Posterior vena cava (tissue), 2 donors: ENCODE measurements around the gene NME5. TPM values are rescaled to one million over a fixed set of nuclear protein-coding genes. Genes with fewer than 3 reads are reported as not detected.
"Not testable (repeated sequence)": the region's sequence is repeated elsewhere in the genome, so short reads cannot be mapped to it uniquely, and the experiment has no call there.

Source experiments
- DNase-seq: peaks from one replicate; pipeline ENCODE4 v3.0.0-alpha.2; 2020; ENCODE audit warnings: low spot score
- intact Hi-C, 2 donors: fragments of 100-400 bp; cut with DNase I; formaldehyde crosslinking; loops; one replicate each; pipeline versions ENCODE4 v1.14.1 to v1.14.2; 2022 to 2023
- long read RNA-seq, 2 donors: library from polyadenylated mRNA; unstranded; transcript quantifications; one replicate each; pipeline ENCODE4 v2.0.0, GENCODE V29; 2020 to 2021
- total RNA-seq, 2 donors: library from RNA; stranded (reverse); fragmentation: NEBNext Ultra II Directional; extraction: Animal tissue kit (Norgen Biotek cat#: 25700); gene quantifications; one replicate each; pipeline ENCODE4 v1.2.1, GENCODE V29; 2021
- donor health status: DM: yes; HTN: yes; CAD: no.
- donor health status: DM: yes; HTN: yes; CAD: no.

Gene NME5
- total RNA-seq, result 1 to 10 TPM; 1.5 to 2.3 TPM
- long read RNA-seq, donor 1, result 0 reads
- long read RNA-seq, donor 2, partial matches to known transcripts, result 0 of 1 reads
- long read RNA-seq, donor 2, other reads (novel, unspliced or antisense), result 0 of 1 reads

- intact Hi-C loops, result loop anchor here in 1 of 2 donors (10.0 kb wide), 2 partner anchors 104 to 514 kb away; partner anchors contain the start of gene FAM13B
- DNase-seq, result peak; percentile 88
Observed at GRCh38 chr5:138138949-138139780, at the start of gene NME5. NME5 (minus strand) TSS chr5:138139428; CDS start chr5:138138780, 648 bp downstream.

DNA sequence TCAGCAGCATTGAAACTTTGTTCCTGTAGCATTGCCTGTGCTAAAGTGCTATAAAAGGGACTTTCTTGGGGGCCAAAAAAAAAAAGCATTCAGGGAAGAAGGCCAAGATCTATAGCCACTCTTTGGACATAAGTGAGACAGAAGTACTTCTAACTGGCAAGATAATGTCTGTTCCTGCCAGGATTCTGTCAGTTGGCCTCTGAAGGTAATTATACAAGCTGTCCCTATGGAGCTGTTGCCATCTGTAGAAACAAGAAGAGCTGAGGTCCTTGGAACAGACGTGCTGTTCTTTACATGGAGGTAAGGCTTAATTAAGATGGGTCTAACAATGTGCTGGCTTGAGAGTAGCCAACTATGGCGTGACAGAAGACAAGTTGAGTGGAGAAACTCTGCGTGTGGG lies 49.4 kb upstream of the NME5 start:
- no peak for DNase-seq
- intact Hi-C loops, result no loop called here

DNA sequence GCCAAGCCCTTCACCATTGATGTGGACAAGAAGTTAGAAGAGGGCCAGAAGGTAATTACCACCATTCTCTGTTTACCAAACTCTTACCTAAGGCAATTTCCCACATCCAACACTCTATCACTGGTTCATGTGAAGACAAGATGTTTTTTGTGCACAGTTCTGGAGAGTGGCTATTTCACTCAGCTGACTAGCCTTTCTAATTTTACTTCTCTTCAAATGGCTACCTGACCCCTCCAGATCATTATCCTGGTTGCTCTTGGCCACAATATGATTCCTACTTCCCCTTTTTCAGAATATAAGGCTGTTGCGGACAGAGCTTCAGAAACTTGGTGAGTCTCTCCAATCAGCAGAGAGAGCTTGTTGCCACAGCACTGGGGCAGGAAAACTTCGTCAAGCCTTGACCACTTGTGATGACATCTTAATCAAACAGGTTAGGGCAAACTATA lies 46.8 kb upstream of the NME5 start:
- no peak for DNase-seq
- intact Hi-C loops, result no loop called here

DNA sequence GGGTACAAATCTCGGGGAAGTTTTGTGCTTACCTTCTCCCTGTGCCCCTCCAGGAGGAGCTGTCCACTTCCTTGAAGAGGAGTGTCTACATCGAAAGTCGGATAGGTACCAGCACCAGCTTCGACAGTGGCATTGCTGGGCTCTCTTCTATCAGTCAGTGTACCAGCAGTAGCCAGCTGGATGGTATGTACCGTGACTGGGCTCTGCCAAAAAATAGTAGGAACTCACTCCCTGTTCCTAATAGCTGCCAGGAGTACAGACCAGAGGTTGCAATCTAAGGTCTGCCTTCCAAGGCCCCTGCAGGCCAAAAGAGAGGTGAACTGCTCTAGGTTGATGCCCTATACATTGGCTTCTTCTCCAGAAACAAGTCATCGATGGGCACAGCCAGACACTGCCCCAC lies 43.6 kb upstream of the NME5 start:
- intact Hi-C loops, result no loop called here
- DNase-seq, result no peak

- intact Hi-C loops, result no loop called here
- DNase-seq, result no peak
Observed at GRCh38 chr5:138180841-138181240, 41.6 kb upstream of the NME5 start.

DNA sequence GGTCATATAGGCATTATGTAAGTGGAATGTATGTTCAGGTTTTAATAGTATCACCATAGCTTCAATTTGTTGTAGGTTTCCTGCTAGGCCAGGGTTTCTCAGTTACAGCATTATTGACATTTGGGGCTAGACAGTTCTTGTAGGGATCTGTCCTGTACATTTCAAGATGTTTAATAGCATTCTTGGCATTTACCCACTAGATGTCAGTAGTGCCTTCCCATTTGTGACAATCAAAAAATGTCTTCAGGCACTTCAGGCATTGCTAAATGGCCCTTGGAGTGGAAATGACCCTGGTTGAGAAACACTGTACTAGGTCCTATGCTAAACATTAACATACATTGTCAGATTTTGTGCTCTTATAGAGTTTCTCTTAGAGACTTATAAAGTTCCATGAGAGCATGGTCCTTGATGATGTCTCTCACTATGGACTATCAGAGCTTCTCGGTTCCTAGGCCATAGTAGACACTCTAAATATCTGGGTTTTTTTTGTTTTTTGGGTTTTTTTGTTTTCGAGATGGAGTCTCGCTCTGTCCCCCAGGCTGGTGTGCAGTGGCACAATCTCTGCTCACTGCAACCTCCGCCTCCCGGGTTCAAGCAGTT lies 41.1 kb upstream of the NME5 start:
- intact Hi-C loops, result no loop called here
- DNase-seq, result no peak

GRCh38 chr5:138179277-138179857 lies 40.1 kb upstream of the NME5 start:
- intact Hi-C loops, result no loop called here

DNA sequence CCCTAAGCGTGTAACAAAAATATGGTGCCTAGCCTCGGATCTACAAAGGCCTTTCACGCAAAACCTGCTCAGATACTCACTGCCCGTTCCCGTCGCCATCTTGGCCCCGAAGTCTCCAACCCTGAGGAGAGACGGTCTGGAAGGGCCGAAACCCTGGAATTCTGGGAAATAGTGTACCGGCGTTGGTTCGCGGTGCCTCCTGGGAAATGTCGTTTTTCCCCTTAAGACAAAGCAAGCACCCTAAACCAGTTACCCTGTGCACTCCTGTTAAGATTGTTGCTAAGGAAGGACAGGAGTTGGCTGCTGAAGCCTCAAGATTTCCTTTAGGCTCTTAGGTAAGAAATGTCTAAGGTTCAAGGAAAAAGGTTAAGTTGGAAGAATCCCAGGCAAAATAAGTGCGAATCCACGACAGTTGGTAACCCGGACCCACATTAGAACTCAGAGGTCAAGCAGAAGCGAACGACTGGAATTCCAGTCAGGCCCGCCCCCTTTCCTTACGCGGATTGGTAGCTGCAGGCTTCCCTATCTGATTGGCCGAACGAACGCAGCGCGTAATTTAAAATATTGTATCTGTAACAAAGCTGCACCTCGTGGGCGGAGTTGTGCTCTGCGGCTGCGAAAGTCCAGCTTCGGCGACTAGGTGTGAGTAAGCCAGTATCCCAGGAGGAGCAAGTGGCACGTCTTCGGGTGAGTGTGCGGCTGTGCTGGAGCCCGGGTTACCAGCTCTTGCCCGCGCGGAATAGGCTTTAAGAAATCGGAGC lies 39.5 kb upstream of the NME5 start, which contains the start of the genes BRD8 and KIF20A:
Gene BRD8, minus strand, starts transcription at position 115 of the 761 bp plus-strand sequence. Its CDS starts 16 bp downstream, at position 99.
Gene KIF20A, plus strand, starts transcription at position 597 of the 761 bp plus-strand sequence. CDS start 569 bp downstream, outside the sequence.
- intact Hi-C loops, result no loop called here

More at GRCh38 chr5:138179277-138179857, 40.1 kb upstream of the NME5 start:
- DNase-seq, result no peak

DNA sequence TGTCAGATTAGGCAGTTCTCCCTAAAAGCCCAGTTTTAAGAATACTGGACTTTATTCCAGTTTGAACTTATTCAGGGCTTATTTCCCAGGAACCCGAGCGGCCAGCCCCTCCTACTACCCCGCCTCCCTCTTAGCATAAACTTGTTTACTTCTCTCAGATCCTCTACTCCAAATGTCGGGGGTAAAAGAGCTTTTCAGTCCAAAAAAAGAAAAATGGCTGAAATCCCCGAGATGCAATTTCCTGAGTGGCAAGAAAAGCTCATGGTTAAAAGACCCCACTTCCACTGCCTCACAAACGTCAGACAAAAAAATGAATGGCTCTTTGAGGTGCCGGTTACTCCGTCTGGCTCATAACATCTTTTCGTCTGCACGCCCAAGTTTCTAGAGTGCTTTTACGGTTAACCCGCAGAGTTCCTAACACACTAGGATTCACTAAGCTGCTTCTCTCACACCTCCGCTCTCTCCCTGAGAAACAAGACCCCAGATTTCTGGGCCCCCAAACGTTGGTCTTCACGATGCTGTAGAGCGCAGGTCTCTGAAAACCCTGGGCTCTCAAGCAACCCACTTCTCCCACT lies 38.8 kb upstream of the NME5 start:
- intact Hi-C loops, result no loop called here
- DNase-seq, result no peak

More for the DNA sequence above, 39.5 kb upstream of the NME5 start, which contains the start of the genes BRD8 and KIF20A:
- DNase-seq, result peak; percentile 98

GRCh38 chr5:138170299-138170698 lies 31.1 kb upstream of the NME5 start:
- intact Hi-C loops, result no loop called here
- DNase-seq, result no peak

GRCh38 chr5:138169124-138169523 lies 29.9 kb upstream of the NME5 start:
- intact Hi-C loops, result no loop called here
- DNase-seq, result no peak

- intact Hi-C loops, result no loop called here
Observed at GRCh38 chr5:138163721-138164120, 24.5 kb upstream of the NME5 start.

DNA sequence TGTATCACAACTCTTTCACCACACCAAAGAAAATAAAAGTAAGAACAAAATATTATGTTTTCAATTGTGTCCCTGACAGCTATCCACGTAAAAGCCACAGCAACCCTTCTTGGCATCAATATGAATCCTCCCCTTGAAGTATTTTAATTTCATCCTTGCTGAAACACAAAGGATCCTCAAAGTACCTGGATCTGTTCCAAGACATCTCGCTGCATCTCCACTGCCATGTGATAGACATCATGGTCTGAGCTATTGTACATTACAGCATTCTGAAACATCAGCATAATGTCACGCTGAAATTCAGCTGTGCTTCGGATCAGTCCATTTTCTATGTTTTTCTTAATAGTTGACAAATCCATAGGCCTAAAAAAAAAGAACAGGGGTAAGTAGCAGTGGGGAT lies 21.5 kb upstream of the NME5 start:
- DNase-seq, result no peak
- intact Hi-C loops, result no loop called here

More at GRCh38 chr5:138163721-138164120, 24.5 kb upstream of the NME5 start:
- DNase-seq, result no peak

DNA sequence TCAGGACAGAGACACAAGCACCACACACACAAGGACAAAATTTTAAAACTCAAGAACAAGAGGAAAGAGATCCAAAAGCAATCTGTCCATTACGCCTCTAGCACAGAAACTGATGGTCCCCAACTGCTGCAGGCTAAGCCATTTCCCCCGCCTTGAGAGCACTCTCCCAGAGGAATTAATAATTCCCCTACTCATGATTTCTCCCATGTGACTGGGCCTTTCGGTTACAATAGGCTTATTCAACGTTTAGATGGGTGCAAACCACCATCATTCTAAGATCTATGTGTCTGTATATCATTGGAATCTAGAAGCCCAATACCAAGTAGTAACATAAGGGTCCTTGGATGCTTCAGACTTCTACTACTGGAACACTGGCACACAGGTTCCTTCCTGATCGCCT lies 20.4 kb upstream of the NME5 start:
- no peak for DNase-seq
- intact Hi-C loops, result no loop called here

DNA sequence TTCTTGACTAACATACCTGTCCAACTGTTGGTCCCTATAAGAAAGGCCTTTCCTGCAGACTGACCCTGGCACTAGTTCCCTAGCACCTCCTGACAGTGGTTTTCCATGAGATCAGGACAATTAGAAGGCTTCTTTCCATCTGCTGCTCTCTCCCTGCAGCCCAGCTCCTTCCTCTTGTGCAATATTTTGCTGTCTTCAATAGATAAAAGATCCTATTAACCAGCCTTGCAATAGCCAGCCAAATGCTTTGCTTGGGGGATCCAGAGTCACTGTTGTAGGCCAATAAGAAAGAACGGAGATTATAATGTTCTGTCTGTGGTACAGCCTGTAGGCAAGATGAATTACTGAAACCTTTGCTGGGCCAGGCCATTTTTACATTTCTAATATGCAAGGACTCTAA lies 18.4 kb upstream of the NME5 start:
- intact Hi-C loops, result loop anchor here in 1 of 2 donors (2.0 kb wide), 1 partner anchor 39 kb away; no protein-coding TSS in a partner anchor
- no peak for DNase-seq

- intact Hi-C loops, result loop anchor here in 1 of 2 donors (2.0 kb wide), 1 partner anchor 41 kb away; no protein-coding TSS in a partner anchor
- DNase-seq, result not testable (repeated sequence)
Observed at GRCh38 chr5:138155977-138156376, 16.7 kb upstream of the NME5 start.

GRCh38 chr5:138149530-138149929 lies 10.3 kb upstream of the NME5 start:
- intact Hi-C loops, result no loop called here
- no peak for DNase-seq

GRCh38 chr5:138148811-138149210 lies 9.6 kb upstream of the NME5 start:
- intact Hi-C loops, result no loop called here
- DNase-seq, result no peak
